Activated gamma-delta T cell treated with anti-CD3 and anti-CD28 coated beads, Interleukin-2, amount 50 U/mL, for 16 hours (primary cell): ENCODE results near the gene SLMAP.

Experiments used
- DNase-seq: peaks from one replicate; pipeline ENCODE4 v3.0.0-alpha.2; 2020; ENCODE audit warnings: low read depth

Gene SLMAP, protein sequence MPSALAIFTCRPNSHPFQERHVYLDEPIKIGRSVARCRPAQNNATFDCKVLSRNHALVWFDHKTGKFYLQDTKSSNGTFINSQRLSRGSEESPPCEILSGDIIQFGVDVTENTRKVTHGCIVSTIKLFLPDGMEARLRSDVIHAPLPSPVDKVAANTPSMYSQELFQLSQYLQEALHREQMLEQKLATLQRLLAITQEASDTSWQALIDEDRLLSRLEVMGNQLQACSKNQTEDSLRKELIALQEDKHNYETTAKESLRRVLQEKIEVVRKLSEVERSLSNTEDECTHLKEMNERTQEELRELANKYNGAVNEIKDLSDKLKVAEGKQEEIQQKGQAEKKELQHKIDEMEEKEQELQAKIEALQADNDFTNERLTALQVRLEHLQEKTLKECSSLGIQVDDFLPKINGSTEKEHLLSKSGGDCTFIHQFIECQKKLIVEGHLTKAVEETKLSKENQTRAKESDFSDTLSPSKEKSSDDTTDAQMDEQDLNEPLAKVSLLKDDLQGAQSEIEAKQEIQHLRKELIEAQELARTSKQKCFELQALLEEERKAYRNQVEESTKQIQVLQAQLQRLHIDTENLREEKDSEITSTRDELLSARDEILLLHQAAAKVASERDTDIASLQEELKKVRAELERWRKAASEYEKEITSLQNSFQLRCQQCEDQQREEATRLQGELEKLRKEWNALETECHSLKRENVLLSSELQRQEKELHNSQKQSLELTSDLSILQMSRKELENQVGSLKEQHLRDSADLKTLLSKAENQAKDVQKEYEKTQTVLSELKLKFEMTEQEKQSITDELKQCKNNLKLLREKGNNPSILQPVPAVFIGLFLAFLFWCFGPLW

DNA sequence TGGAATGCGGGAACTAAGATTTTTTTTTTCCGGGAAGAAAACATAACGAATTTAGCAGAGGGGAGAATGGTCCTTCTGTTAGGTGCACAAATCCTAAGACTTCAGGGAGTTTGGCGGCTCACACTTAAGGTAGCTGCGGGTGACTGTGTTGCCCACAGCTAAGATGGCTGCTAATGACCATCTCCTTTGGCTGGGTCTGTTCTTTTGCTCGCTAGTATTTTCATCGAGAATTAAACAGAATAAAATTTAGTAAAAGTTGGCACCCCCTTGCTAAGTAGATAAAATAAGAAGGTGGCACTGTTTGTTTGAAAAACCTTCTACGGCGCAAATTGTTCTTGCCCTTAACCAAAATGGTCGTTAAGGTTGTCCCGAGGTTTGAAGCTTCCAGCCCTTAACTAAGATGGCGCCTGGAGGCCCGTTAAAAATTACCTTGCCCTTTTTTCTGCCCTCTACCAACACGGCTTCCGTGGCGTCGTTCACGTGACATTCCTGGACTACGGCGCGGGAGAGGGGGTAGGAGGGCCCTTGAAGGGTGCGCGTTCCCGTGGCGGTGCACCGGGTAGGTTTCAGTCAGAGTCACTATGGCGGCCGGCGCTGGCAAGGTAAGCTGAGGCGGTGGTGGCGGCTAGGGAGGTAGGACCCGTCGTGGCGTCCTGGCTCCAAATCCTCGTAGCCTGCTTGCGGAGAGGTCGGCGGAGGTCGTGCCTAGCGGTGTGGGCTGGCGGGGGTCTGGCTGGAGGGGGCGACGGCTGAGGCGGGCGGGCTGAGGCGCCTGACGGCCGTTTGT is at the start of gene SLMAP:
SLMAP (plus strand) TSS at position 569 of the 787 bp plus-strand sequence. CDS start 1,343 bp downstream, outside the sequence.
- peak; percentile 93 for DNase-seq

DNA sequence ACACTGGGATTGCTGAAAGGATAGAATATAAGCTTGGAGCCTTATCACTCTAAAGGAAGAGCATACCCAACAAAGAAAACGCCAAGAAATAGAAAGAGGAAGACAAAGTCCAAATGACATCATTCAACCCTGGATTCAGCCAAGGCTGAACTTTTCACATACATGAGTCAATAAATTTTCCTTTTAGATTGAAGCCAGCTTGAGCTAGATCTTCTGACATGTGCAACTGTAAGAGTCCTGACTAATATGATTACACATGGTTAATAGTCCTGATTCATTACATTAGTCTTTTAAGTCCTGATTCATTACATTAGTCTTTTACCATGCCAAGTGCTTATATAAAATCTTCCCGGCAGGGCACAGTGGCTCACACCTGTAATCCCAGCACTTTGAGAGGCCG is 49.6 kb upstream of the SLMAP start:
- no peak for DNase-seq

DNA sequence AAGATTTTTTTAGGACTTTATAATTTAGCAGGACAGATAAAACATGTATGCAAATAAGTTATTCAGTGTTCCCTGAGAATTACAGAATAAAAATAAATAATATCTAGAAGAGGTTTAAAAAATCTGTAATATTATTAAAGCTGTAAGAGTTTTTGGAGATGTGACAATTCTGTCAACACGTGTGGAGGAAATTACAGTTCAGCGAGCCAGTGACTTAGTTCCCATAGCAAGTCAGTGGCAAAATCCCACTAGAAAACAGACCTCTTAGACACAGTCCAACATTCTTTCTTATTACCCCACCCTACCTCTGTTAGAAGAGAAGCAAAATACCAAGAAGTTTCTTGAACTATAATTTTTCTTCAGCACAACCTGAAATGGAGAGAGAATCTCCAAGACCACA is 47.1 kb upstream of the SLMAP start:
- DNase-seq = no peak

DNA sequence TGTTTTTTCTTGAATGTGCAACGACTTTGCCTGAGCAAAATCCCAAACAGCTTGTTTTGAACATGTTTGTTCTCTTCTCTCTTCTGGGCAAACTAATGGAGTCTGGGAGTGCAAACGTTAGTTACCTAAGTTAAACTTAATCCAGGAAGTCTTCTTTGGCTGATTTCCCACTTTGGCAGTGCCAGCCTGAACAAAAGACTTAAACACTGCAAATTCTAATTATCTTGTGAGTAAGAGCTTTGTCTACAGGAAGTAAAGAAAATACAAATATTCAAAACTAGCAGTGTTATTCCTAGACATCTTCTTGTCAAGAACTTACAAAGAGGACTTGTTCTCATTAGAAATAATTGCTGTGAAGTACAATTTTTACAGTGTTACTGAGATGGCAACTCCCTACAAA is 46.5 kb upstream of the SLMAP start:
- DNase-seq = no peak

DNA sequence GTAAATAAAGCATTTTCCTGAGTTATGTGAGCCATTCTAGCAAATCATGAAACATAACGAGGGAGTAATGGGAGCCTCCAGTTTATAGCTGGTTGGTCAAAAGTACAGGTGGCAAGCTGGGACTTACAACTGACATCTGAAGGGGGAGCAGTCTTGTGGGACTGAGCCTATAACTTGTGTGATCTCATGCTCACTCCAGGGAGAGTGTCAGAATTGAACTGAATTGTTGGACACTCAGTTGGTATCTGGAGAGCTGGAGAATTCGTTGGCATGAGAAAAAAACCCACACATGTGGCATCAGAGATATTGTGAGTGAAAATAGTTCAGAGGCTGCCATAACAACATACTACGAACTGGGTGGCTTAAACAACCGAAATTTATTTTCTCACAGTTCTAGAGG is 40.4 kb upstream of the SLMAP start:
- no peak for DNase-seq

DNA sequence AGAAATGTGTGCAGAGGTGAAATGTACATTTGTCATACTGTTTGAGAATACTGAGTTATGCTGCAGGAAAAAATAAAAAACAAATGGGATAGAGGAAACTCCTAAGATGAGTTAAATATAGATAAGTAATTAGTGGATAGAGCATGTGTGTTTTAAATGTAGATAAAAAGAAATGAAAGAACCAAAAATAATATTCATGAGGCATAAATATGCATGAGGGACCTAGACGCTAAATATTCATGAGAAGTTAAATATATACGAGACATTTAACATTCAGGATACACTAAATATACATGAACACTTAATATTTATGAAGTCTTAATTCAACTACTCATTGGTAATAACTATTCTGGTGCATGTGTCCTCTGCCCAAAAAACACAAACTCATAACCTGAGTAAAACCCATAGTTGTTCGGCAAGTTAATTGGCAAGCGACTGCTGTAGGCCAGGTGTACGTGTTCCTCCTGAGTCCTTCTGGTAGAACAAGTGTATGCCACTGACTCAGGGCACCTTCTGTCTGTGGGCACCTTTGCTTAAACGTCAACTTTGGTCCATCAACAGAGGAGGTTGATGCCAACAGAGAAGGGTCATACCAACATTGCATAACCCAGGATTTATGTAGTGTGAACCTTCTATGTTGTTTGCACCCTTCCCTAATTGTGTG is 38.8 kb upstream of the SLMAP start:
- no peak for DNase-seq

DNA sequence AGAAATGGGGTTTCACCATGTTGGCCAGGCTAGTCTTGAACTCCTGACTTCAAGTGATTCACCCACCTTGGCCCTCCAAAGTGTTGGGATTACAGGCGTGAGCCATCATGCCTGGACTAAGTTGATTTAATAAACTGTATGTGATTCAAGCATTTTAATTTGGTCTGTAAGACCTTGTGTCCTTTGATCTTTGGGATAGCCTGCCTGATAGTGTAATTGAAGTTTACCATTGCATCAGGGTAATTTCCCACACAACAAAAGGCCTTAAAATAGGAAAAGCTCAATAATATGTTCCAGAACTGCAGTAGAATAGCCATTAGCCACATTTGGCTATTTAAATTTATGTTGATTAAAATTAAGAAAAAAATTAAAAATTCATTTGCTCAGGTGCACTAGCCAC is 38.0 kb upstream of the SLMAP start:
- DNase-seq = no peak

DNA sequence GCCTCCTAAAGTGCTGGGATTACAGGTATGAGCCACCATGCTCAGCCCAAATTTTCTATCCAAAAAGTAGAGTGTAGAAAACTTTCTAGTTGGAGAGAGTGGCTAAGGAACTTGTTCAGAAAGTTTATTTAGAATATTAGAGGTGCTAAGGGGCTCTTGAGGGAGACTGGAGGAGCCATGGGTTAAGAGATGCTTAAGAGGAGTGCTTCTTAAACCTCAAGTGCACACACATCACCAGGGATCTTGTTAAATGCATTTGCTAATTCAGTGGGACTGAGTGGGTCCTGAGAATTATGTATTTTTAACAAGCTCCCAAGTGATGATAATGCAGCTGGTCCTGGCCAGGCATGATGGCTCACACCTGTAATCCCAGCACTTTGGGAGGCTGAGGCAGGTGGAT is 29.7 kb upstream of the SLMAP start:
- no peak for DNase-seq

DNA sequence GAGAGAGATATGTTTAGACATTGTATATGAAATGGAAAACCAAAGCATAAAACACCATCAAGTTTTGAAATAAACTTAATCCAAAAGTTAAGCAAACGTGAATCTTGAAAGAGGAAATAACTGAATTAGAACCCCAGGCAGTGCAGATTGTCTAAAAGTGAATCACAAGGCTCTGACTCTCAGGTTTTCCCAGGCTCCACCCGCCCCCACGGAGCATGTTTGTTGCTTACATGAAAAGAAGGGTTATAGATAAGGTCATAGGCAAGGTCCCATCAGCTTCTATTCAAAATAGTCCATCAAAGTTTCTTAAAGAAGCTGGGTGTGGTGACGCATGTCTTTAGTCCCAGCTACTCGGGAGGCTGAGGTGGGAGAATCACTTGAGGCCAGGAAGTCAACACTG is 29.0 kb upstream of the SLMAP start:
- no peak for DNase-seq

DNA sequence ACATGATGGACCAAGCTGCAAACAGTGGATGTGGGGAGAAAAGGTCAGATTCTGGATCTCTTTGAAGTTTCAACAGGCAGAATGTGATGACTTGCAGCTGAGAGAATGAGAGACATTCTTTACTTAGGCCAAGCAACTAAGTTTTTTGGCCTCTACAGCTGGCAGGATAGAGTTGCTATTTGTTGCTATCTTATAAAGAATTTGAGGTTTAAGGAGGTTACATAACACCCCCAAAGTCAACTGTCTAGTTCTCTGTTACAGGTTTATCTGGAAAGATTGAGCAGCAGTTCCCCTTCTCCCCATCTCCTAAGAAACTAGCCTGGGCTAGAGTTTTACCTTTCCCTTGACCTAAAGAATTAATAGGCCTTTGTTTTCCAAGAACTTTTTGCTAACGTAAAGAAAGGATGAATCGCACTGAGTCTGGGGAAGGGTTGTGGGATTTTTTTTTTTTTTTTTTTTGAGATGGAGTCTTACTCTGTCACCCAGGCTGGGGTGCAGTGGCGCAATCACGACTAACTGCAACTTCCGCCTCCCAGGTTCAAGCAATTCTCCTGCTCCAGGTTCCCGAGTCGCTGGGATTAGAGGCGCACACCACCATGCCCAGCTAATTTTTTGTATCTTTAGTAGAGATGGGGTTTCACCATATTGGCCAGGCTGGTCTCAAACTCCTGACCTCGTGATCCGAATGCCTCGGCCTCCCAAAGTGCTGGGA is 26.6 kb upstream of the SLMAP start:
- DNase-seq = no peak

DNA sequence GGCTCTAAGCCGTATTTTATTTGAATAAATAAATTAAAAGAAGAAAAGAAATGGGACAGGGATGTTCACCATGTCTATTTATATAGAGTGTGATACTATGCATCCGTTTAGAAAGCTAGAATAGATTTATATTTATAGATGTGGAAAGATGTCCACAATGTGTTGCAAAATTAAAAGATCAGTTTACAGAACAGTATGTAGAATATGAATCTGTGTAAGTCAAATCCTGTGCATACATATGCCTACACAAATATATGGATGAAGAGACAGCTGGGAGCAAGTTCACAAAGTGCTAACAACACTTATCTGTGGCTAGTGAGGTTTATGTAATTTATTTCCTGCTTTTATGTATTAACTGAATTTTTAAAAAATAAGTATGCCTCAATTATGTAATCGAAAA is 25.4 kb upstream of the SLMAP start:
- DNase-seq = no peak

DNA sequence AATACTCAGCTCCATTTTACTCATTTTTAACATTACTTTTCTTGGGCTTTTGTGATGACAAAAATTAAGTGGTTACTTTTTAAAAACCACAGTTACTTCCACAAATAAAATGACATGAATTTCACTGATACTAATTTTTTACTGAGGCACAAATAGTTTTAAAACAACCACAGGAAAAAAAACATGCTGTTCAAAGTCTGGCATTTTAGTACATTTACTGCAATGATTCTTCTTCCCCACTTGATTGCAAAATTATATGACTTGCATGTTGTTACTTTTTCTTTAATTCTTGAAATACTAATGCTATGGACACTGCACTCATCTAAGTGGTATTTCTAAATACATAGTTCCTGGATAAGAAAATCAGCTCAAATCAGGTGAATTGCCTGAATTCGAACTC is 24.8 kb upstream of the SLMAP start:
- no peak for DNase-seq

DNA sequence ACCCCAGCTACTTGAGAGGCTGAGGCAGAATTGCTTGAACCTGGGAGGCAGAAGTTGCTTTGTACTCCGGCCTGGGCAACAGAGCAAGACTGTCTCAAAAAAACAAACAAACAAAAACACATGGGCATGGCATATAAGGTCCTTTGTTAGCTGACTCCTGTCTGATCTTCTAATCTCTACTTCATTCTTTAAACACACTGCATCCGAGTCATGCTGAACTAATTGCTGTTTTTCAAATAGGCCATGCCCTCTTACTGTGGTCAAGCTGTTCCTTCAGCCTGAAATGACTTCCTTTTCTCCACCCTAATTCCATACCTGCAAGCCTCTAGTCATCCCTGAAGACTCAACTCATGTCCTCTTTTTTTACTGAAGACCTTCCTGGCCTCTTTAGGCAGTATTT is 22.3 kb upstream of the SLMAP start:
- DNase-seq = no peak

DNA sequence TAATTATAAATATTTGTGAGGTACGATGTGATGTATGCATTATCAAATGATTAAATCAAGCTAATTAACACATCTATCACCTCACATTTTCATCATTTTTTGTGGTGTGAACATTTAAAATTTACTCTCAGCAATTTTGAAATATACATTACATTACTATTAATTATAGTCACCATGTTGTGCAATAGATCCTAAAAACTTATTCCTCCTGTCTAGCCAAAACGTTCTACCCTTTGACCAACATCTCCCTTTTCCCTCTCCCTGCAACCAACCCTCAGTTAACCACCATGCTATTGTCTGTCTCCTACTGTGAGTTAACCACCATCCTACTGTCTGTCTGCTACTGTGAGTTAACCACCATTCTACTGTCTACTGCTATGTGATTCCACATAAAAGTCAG is 20.7 kb upstream of the SLMAP start:
- DNase-seq = no peak

DNA sequence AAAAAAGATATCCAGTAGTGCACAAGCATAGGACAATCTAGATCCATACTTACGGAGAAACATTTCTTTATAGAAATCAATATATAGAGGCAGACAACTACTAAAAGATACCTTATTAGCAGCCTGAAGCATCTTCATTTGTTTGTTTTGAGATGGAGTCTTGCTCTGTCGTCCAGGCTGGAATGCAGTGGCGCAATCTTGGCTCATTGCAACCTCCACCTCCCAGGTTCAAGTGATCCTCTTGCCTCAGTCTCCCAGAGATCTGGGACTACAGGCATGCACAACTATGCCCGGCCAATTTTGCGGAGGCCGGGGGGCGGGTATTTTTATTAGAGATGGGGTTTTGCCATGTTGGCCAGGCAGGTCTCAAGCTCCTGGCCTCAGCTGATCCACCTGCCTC is 18.3 kb upstream of the SLMAP start:
- no peak for DNase-seq

DNA sequence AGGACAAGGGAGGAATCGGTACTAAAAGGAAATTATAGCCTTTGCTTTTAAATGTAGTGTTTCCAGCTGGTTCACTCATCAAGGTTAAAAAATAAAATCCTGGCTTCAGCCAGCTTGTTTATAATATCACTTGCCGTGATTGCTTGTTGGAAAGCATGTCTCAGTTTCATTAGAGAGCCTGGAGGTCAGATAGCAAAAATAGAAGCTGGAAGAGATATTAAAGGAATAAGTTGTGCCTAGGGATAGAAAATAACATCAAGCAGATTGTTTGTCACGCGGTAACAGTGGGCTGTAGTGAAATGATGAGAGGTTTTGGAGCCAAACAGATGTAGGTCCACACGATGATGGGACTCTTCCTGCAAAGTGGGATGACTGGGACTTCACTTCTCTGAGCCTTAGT is 17.7 kb upstream of the SLMAP start:
- DNase-seq = no peak

DNA sequence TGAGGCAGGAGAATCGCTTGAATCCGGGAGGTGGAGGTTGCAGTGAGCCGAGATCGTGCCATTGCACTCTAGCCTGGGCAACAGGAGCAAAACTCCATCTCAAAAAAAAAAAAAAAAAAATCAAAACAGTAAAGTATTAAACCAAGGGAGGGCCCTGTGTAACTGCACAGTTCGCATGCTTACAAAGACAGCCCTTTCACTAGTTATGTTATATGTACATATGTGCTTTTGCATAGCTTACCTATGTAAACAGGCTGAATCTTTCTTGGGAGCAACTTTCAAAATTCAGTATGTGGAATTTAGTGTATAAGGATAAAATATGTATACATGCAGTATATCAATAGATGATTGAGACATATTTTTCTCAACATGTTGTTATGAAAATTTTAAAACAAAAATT is 16.1 kb upstream of the SLMAP start:
- no peak for DNase-seq

DNA sequence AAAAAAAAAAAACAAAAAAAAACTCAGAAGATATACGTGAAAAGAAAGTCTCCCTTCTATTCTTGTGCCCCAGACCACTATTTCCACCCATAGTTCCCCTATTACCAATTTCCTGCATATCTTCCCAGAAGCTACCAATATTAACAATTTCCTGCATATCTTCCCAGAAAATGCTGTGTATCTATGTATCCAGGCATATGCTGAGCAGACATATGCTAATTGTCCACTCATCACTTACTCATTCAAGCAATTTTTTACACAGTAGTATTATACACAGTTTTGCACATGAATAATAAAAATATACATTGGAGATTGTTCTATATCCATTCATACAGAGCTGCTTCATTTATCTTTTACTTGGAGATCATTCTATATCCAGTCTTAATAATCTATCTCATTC is 12.6 kb upstream of the SLMAP start:
- no peak for DNase-seq

DNA sequence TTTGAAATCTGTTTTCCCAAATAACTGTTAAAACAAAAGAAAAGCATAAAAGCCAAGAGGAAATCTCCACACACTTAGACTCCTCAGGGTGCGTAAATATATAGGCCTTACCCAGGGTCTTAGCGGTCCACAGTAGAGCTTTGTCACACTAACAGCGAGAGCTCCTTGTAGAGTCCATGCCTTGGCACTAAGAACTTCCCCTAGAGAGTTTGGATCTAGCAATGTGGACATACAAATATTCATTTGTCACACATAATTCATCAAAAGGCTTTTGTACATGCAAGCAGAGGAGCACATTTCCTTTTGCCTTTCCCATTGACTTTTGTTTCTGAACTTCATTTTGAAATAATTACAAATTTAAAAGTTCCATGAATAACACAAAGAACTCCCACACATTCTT is 11.0 kb upstream of the SLMAP start:
- DNase-seq = no peak

DNA sequence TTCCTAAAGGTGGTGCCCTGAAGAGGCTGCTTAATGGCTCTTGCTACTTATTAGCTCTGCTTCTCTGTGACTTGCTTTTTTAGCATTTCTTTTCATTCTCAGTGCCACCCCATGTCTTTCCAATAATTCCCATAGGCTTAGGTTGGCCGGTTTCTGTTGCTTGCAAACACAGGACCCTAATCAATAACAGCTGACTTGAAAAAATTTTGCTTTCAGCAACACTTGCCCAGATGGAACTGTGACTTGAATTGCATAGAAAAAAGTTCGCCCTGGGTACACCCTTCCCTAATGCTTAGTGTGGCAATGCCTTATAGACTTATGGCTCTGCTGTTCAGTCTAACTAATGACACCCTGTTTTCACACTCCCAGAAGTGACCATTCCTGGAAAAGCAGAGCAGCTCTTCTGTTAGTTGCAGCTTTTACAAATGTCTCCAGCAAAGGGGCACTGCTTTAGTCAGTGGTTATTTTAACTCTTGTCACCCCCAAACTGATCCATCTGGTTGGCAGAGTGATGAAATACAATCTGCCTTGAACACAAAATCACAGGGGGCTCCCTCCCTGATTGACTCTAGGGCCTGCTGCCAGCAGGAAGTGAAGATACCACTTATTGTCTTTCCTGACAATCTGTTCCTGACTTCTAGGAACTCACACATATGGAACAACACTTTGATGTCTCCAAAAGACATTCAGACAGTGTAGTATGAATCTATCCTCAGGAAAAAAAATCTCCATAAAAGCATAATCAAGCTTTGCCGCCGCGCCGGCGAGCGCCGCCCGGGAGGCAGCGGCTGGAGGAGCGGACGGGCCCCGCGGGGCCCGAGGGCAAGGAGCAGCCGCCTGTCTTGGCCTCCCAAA is 9.7 kb upstream of the SLMAP start:
- no peak for DNase-seq

DNA sequence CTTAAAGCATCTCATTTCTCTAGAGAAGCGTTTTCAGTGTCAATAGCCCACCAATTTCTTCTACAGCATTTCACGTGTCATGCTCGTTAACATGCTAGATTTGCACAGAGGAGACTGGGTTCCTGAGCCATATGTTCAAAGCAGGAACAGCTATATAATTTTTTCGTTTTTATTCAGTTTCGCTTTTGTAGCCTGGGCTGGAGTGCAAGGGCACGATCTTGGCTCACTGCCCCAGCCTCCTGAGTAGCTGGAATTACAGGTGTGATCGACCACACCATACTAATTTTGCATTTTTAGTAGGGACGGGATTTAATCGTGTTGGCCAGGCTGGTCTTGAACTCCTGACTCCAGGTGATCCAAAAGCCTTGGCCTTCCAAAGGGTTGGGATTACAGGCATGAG is 6.6 kb upstream of the SLMAP start:
- no peak for DNase-seq
